GM12878 (cell line): ENCODE data around the gene DNAH17. TPM values are rescaled to one million over a fixed set of nuclear protein-coding genes. Genes with fewer than 3 reads are reported as not detected.

Experiments
- ATAC-seq: fragments of 200-7000 bp; cut with Tn5 transposase; 3 replicates; pipeline ENCODE4 v1.9.1; 2020; ENCODE audit warnings: mild to moderate bottlenecking, moderate library complexity
- BruUV-seq: library from RNA; stranded (reverse); fragments of 400-500 nt; replicated peaks from 2 replicates; lab custom pipeline; 2021; lab: Mats Ljungman, UMichigan
- CTCF ChIA-PET: fragments of 300-600 bp; sonication (Branson Sonifier 250); formaldehyde crosslinking; extraction: SDS; loops from one replicate; lab custom pipeline; 2021; ENCODE audit warnings: inconsistent platforms; lab: Yijun Ruan, JAX
- POLR2A ChIA-PET: fragments of 350-600 bp; formaldehyde crosslinking; extraction: SDS; loops from one replicate; lab custom pipeline; 2021; ENCODE audit warnings: inconsistent platforms; lab: Charles Lee
- RAD21 ChIA-PET: fragments of 300-600 bp; sonication (Branson Sonifier 250); formaldehyde crosslinking; loops from one replicate; lab custom pipeline; 2023; ENCODE audit warnings: antibody characterized with exemption; ENCODE audit not compliant: unreplicated experiment; lab: Charles Lee
- SMC1A ChIA-PET: fragments of 300-600 bp; sonication (Branson Sonifier 250); formaldehyde crosslinking; loops from one replicate; lab custom pipeline; 2023; ENCODE audit not compliant: unreplicated experiment, uncharacterized antibody; lab: Charles Lee
- DNase-seq: peaks from one replicate; pipeline ENCODE4 v3.0.0-alpha.2; 2011; ENCODE audit warnings: low read depth, low spot score
- FAIRE-seq: peaks from 3 replicates; lab custom pipeline; 2011; peaks lifted over from hg19 to GRCh38; lab: Jason Lieb, UNC
- H2AFZ ChIP-seq: 2 replicates; pipeline ENCODE4 v1.6.0; 2011; ENCODE audit warnings: low read depth, low read length, control low read depth; ENCODE audit not compliant: control insufficient read depth
- H3K27ac ChIP-seq: 2 replicates; pipeline ENCODE4 v1.5.1; 2011; ENCODE audit warnings: control low read depth; ENCODE audit not compliant: control insufficient read depth, insufficient read depth
- H3K27me3 ChIP-seq, 2 experiments: replicated peaks in 1 of 2; 2 replicates each; pipeline versions ENCODE4 v1.6.0 to v1.6.1; 2011; ENCODE audit warnings: low read length in 1 of 2; ENCODE audit not compliant: control insufficient read depth in 2 of 2, insufficient read depth in 2 of 2
- H3K36me3 ChIP-seq, 2 experiments: 2 replicates each; pipeline ENCODE4 v1.5.1; 2011; ENCODE audit warnings: low read length in 1 of 2; ENCODE audit not compliant: control insufficient read depth in 2 of 2, insufficient read depth in 2 of 2
- H3K4me1 ChIP-seq: 2 replicates; pipeline ENCODE4 v1.6.1; 2011; ENCODE audit warnings: mild to moderate bottlenecking, low read length, moderate library complexity, mixed read lengths; ENCODE audit not compliant: control insufficient read depth, insufficient read depth
- H3K4me2 ChIP-seq: 2 replicates; pipeline ENCODE4 v1.6.0; 2011; ENCODE audit warnings: control low read depth; ENCODE audit not compliant: control insufficient read depth, insufficient read depth
- H3K4me3 ChIP-seq: fragments of 200-600 bp; sonication (generic); 2 replicates; pipeline ENCODE4 v1.5.1; 2016
- H3K79me2 ChIP-seq: 2 replicates; pipeline ENCODE4 v1.6.0; 2011; ENCODE audit warnings: low read length; ENCODE audit not compliant: control insufficient read depth, insufficient read depth
- H3K9ac ChIP-seq: 2 replicates; pipeline ENCODE4 v1.8.0; 2011; ENCODE audit warnings: low read length, control low read depth, mixed read lengths; ENCODE audit not compliant: control insufficient read depth, insufficient read depth
- H3K9me3 ChIP-seq: replicated peaks from 3 replicates; pipeline ENCODE4 v1.5.1; 2011; ENCODE audit warnings: mild to moderate bottlenecking, low read length; ENCODE audit not compliant: control insufficient read depth, insufficient read depth
- H4K20me1 ChIP-seq: 2 replicates; pipeline ENCODE4 v1.6.0; 2011; ENCODE audit not compliant: control insufficient read depth, insufficient read depth
- CHD1 ChIP-seq: IDR thresholded peaks from 2 replicates; pipeline ENCODE4 v1.6.1; 2012; ENCODE audit warnings: low read depth, low read length, improper control_type of control experiment
- CREM ChIP-seq: IDR thresholded peaks from 2 replicates; pipeline ENCODE4 v1.6.1; 2014; ENCODE audit warnings: antibody characterized with exemption, low read depth
- EED ChIP-seq: sonication (generic); IDR thresholded peaks from 2 replicates; pipeline ENCODE4 v1.6.1; 2016; ENCODE audit warnings: antibody characterized with exemption, low read depth
- EZH2 ChIP-seq: IDR thresholded peaks from 2 replicates; pipeline ENCODE4 v1.6.1; 2012; ENCODE audit warnings: low read depth, mild to moderate bottlenecking, control low read depth, inconsistent platforms, low read length, borderline replicate concordance; ENCODE audit not compliant: control insufficient read depth
- KLF5 ChIP-seq: fragments of 450-650 bp; IDR thresholded peaks from 2 replicates; pipeline ENCODE4 v1.6.1; 2014; ENCODE audit warnings: mild to moderate bottlenecking; ENCODE audit not compliant: partially characterized antibody
- MEF2B ChIP-seq: fragments of 450-650 bp; IDR thresholded peaks from 2 replicates; pipeline ENCODE4 v1.6.1; 2018; ENCODE audit warnings: mild to moderate bottlenecking, moderate library complexity; ENCODE audit not compliant: partially characterized antibody, poor library complexity, severe bottlenecking
- PAX5 ChIP-seq: IDR thresholded peaks from 2 replicates; pipeline ENCODE4 v1.6.1; 2011; ENCODE audit warnings: low read depth, low read length, borderline replicate concordance
- RAD51 ChIP-seq: fragments of 450-650 bp; IDR thresholded peaks from 2 replicates; pipeline ENCODE4 v1.6.1; 2016; ENCODE audit warnings: moderate library complexity, mild to moderate bottlenecking, inconsistent platforms
- RELB ChIP-seq: fragments of 450-650 bp; IDR thresholded peaks from 2 replicates; pipeline ENCODE4 v1.6.1; 2017; ENCODE audit warnings: low read depth, mild to moderate bottlenecking, moderate library complexity
- SIN3A ChIP-seq: IDR thresholded peaks from 2 replicates; pipeline ENCODE4 v1.6.1; 2012; ENCODE audit warnings: low read depth, low read length, improper control_type of control experiment
- TCF12 ChIP-seq: IDR thresholded peaks from 2 replicates; pipeline ENCODE4 v1.6.1; 2011; ENCODE audit warnings: low read depth, mild to moderate bottlenecking, low read length
- TCF3 ChIP-seq: IDR thresholded peaks from 2 replicates; pipeline ENCODE4 v1.6.1; 2012; ENCODE audit warnings: low read depth, mild to moderate bottlenecking, low read length, borderline replicate concordance; ENCODE audit not compliant: insufficient read depth
- USF1 ChIP-seq: IDR thresholded peaks from 2 replicates; pipeline ENCODE4 v1.6.1; 2011; ENCODE audit warnings: borderline replicate concordance, low read depth, mild to moderate bottlenecking, moderate library complexity, mixed read lengths, low read length; ENCODE audit not compliant: insufficient read depth; ENCODE audit errors: extremely low read length
- ZBTB33 ChIP-seq: fragments of 450-650 bp; IDR thresholded peaks from 2 replicates; pipeline ENCODE4 v1.6.1; 2017; ENCODE audit warnings: mild to moderate bottlenecking
- ZNF207 ChIP-seq: fragments of 450-650 bp; IDR thresholded peaks from 2 replicates; pipeline ENCODE4 v1.6.1; 2014; ENCODE audit warnings: antibody characterized with exemption, mild to moderate bottlenecking, borderline replicate concordance
- ZNF274 ChIP-seq: IDR thresholded peaks from one replicate; pipeline ENCODE4 v1.8.0; 2011; ENCODE audit not compliant: insufficient read length, insufficient read depth
- WGBS: methylation state at CpG from one replicate; pipeline ENCODE4 v1.1.6; 2016; ENCODE audit warnings: low lambda C conversion rate; ENCODE audit not compliant: insufficient replicate concordance, insufficient coverage; ENCODE audit errors: missing lambda C conversion rate; 5-methylcytosine and 5-hydroxymethylcytosine counted together
- in situ Hi-C: fragments of 300-500 bp; cut with MboI; formaldehyde crosslinking; loops from 9 replicates; pipeline ENCODE4 v1.14.3; 2018; ENCODE audit warnings: mixed read lengths
- intact Hi-C: fragments of 100-400 bp; cut with micrococcal nuclease; formaldehyde crosslinking; loops from one replicate; pipeline ENCODE4 v1.14.2; 2022; ENCODE audit not compliant: unreplicated experiment
- polyA plus RNA-seq, 11 experiments: library from polyadenylated mRNA; depleted of rRNA in 4 of 11; unstranded in 6 of 11; stranded (reverse) in 5 of 11; fragments of >200 nt; fragmentation: Nextera tagmentation in 4 of 11; fragmentation: Illumina TruSeq in 1 of 11; extraction: Ambion mirVana in 4 of 11; extraction: Trizol in 1 of 11; gene quantifications; 1 replicate in 1 of 11; 2 replicates in 10 of 11; pipeline versions ENCODE4 v1.2.1 to v1.2.3, GENCODE V29; 2011 to 2016; ENCODE audit warnings: inconsistent platforms in 2 of 11, missing spikeins in 2 of 11, low read depth in 1 of 11
- total RNA-seq, 4 experiments: library from RNA; depleted of rRNA in 3 of 4; stranded (reverse); fragments of >200 nt in 3 of 4; fragmentation: Illumina TruSeq in 1 of 4; extraction: Trizol in 1 of 4; gene quantifications; 2 replicates each; pipeline versions ENCODE4 v1.2.1 to v1.2.3, GENCODE V29; 2013 to 2021
- TF ChIP-seq, protein P1 (sequence below): fragments of 150-350 bp; IDR thresholded peaks from 2 replicates; pipeline ENCODE4 v1.6.1; 2016; ENCODE audit warnings: low read depth, low read length

Gene DNAH17
- total and polyA plus RNA-seq, 10 of the 15 experiments (the other 5 are each of a cell fraction or from before 2014, with no cell fraction given) = 0.16 to 2.9 (median 0.56) TPM

GRCh38 chr17:78374189-78374588 is 203.0 kb downstream of the DNAH17 start:
- 46% methylated on average over 6 of the region's 6 CpGs for WGBS
- ChIA-PET POLR2A (interaction anchor here (0.5 to 0.9 kb wide), 2 partner anchors 9 to 1439 kb away, joined by 3 to 5 read pairs; no protein-coding TSS in a partner anchor), RAD21 (interaction anchor here (0.6 to 1.4 kb wide), 2 partner anchors 9 to 86 kb away, joined by 3 to 4 read pairs; no protein-coding TSS in a partner anchor), CTCF (no interaction called here), SMC1A (interaction anchor here (0.6 to 2.1 kb wide), 3 partner anchors 8 to 58 kb away, joined by 3 to 8 read pairs (median 3); no protein-coding TSS in a partner anchor)
- peaks cover 12% of the 10 kb centered on the region for H3K79me2 ChIP-seq
- H3K27me3 ChIP-seq = no peaks in the 10 kb centered on the region
- FAIRE-seq = no peak
- H3K9me3 ChIP-seq = no peaks in the 10 kb centered on the region
- intact Hi-C loops = no loop called here
- peaks cover 11% of the 10 kb centered on the region for H3K4me1 ChIP-seq
- H4K20me1 ChIP-seq = no peaks in the 10 kb centered on the region
- H3K36me3 ChIP-seq = no peaks in the 10 kb centered on the region
- in situ Hi-C loops = no loop called here
- H2AFZ ChIP-seq = no peak overlapping the region
- no peak overlapping the region for H3K4me2 ChIP-seq
- H3K9ac ChIP-seq = no peak overlapping the region
- no peak for ATAC-seq
- no peak for DNase-seq
- H3K4me3 ChIP-seq = no peak overlapping the region
- H3K27ac ChIP-seq = no peak overlapping the region
- BruUV-seq = no TSS peak
- TF ChIP-seq RELB = no peak
- TF ChIP-seq, protein P1, sequence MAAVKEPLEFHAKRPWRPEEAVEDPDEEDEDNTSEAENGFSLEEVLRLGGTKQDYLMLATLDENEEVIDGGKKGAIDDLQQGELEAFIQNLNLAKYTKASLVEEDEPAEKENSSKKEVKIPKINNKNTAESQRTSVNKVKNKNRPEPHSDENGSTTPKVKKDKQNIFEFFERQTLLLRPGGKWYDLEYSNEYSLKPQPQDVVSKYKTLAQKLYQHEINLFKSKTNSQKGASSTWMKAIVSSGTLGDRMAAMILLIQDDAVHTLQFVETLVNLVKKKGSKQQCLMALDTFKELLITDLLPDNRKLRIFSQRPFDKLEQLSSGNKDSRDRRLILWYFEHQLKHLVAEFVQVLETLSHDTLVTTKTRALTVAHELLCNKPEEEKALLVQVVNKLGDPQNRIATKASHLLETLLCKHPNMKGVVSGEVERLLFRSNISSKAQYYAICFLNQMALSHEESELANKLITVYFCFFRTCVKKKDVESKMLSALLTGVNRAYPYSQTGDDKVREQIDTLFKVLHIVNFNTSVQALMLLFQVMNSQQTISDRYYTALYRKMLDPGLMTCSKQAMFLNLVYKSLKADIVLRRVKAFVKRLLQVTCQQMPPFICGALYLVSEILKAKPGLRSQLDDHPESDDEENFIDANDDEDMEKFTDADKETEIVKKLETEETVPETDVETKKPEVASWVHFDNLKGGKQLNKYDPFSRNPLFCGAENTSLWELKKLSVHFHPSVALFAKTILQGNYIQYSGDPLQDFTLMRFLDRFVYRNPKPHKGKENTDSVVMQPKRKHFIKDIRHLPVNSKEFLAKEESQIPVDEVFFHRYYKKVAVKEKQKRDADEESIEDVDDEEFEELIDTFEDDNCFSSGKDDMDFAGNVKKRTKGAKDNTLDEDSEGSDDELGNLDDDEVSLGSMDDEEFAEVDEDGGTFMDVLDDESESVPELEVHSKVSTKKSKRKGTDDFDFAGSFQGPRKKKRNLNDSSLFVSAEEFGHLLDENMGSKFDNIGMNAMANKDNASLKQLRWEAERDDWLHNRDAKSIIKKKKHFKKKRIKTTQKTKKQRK = no peak
- no peak for TF ChIP-seq TCF3
- TF ChIP-seq PAX5 = no peak
- TF ChIP-seq RAD51 = no peak
- TF ChIP-seq EZH2 = no peak
- no peak for TF ChIP-seq TCF12
- no peak for TF ChIP-seq KLF5
- TF ChIP-seq ZBTB33 = no peak
- no peak for TF ChIP-seq SIN3A
- TF ChIP-seq ZNF274 = no peak
- no peak for TF ChIP-seq USF1
- TF ChIP-seq ZNF207 = no peak
- TF ChIP-seq CHD1 = no peak
- no peak for TF ChIP-seq CREM
- no peak for TF ChIP-seq MEF2B
- TF ChIP-seq EED = no peak
